Stimulated activated memory B cell treated with anti-CD40 and anti-IgM and Interleukin-4, amounts not matched to agents 10 μg/mL and 1 μg/mL and 100 μg/mL, for 72 hours (primary cell): ENCODE data around the gene BEX5.

Source experiments
- ATAC-seq: fragments of 150-1000 bp; cut with Tn5 transposase; 2 replicates; pipeline ENCODE4 v1.10.0; 2021
- H3K27ac Mint-ChIP-seq: one replicate; pipeline ENCODE4 v1.8.0; 2022; ENCODE audit warnings: mild to moderate bottlenecking, mixed read lengths
- H3K27me3 Mint-ChIP-seq: one replicate; pipeline ENCODE4 v1.8.0; 2022; ENCODE audit warnings: mixed read lengths
- H3K36me3 Mint-ChIP-seq: one replicate; pipeline ENCODE4 v1.8.0; 2022; ENCODE audit warnings: mixed read lengths
- H3K4me1 Mint-ChIP-seq: one replicate; pipeline ENCODE4 v1.8.0; 2022; ENCODE audit warnings: mixed read lengths
- H3K4me3 Mint-ChIP-seq: one replicate; pipeline ENCODE4 v1.8.0; 2022; ENCODE audit warnings: mild to moderate bottlenecking, moderate library complexity, mixed read lengths
- H3K9me3 Mint-ChIP-seq: one replicate; pipeline ENCODE4 v1.8.0; 2022; ENCODE audit warnings: mixed read lengths

The BEX5 gene

DNA sequence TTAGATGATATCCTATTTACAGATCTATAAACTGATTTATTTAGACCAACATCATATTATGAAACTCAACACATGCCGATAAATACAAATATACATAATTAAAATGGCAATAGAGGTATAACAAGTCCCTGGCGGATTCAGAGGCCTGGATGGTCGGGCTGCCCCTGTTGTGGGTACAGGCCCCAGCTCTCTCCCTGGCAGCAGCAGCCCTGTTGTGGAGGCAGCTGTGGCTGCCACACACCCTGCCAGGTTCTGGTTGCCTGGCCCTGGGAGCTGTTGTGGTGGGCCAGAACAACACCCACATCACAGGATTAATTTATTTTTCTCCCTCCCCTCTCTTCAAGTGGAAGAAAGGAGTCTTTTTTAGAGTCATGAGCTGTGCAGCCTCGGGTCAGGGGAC is 42.4 kb downstream of the BEX5 start:
- Mint-ChIP-seq H3K4me1 (no peaks in the 10 kb centered on the region), H3K27ac (no peak overlapping the region), H3K36me3 (no peaks in the 10 kb centered on the region), H3K9me3 (peaks cover 3% of the 10 kb centered on the region), H3K4me3 (no peak overlapping the region), H3K27me3 (no peaks in the 10 kb centered on the region)
- ATAC-seq = no peak
